ENCODE data around the gene PCDH15. TPM values are rescaled to one million over a fixed set of nuclear protein-coding genes. Genes with fewer than 3 reads are reported as not detected.
"Not testable (repeated sequence)": the region's sequence is repeated elsewhere in the genome, so short reads cannot be mapped to it uniquely, and the experiment has no call there.

The PCDH15 gene
- total RNA-seq, 1 donor from 2014 or later, result not detected

DNA sequence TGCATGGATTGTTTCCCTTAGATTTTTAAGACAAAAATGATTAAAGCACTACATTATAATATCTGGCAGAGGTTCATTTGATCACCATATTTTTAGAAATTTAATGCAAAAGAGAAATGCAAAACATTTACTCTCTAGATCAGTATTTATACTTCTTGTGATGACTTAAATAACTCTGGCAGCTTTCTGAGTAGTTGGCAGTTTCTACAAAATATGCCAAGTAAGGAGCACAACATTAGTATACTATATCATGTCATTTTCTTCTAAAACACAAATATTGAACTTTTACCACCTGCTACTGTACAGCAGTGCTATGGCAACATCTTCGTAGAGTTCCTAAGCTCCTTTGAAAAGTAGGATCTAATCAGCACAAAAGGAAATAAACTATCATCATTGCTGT is 275.2 kb downstream of the PCDH15 start:
- Histone ChIP-seq H3K4me3 (no peak overlapping the region), H3K27me3 (no peaks in the 10 kb centered on the region), H3K36me3 (no peaks in the 10 kb centered on the region), H3K4me1 (no peaks in the 10 kb centered on the region), H3K27ac (no peak overlapping the region), H3K9me3 (no peaks in the 10 kb centered on the region)
- intact Hi-C loops (cut with DNase I), result no loop called here
- DNase-seq (ENCODE audit: low spot score in 2 of 2), result no peak
- TF ChIP-seq, protein P1, sequence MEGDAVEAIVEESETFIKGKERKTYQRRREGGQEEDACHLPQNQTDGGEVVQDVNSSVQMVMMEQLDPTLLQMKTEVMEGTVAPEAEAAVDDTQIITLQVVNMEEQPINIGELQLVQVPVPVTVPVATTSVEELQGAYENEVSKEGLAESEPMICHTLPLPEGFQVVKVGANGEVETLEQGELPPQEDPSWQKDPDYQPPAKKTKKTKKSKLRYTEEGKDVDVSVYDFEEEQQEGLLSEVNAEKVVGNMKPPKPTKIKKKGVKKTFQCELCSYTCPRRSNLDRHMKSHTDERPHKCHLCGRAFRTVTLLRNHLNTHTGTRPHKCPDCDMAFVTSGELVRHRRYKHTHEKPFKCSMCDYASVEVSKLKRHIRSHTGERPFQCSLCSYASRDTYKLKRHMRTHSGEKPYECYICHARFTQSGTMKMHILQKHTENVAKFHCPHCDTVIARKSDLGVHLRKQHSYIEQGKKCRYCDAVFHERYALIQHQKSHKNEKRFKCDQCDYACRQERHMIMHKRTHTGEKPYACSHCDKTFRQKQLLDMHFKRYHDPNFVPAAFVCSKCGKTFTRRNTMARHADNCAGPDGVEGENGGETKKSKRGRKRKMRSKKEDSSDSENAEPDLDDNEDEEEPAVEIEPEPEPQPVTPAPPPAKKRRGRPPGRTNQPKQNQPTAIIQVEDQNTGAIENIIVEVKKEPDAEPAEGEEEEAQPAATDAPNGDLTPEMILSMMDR (IDR thresholded peaks at IDR 0.05), result no peak

DNA sequence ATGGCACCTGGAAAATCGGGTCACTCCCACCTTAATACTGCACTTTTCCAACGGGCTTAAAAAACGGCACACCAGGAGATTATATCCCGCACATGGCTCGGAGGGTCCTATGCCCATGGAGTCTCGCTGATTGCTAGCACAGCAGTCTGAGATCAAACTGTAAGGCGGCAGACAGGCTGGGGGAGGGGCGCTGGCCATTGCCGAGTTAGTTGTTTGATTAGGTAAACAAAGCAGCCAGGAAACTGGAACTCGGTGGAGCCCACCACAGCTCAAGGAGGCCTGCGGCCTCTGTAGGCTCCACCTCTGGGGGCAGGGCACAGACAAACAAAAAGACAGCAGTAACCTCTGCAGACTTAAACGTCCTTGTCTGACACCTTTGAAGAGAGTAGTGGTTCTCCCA is 285.8 kb downstream of the PCDH15 start:
- H3K4me3 ChIP-seq; H3K9me3 ChIP-seq; H3K4me1 ChIP-seq; H3K27me3 ChIP-seq; H3K27ac ChIP-seq; H3K36me3 ChIP-seq; intact Hi-C loops (cut with DNase I); DNase-seq (ENCODE audit: low spot score in 2 of 2): not testable (repeated sequence)

DNA sequence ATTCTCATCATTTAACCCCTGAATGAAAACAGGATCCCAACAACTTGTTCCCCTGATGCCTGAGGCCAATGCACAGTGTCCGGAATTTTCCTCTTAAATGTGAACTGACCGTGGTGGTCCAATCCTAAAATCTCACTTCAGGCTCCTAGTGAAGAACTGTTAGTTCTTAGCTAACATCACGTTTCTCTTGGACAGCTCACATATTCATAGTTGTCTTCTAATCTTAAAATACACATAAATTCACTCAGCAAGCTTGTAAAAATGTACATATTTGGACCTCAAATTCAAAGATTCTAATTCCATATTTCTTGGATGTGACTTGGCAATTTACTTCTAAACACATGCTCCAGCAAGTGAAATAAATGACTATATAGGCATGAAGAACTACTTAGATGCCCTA is 297.2 kb downstream of the PCDH15 start:
- Histone ChIP-seq H3K4me3 (no peak overlapping the region), H3K27ac (no peak overlapping the region), H3K36me3 (no peaks in the 10 kb centered on the region), H3K4me1 (no peaks in the 10 kb centered on the region), H3K9me3 (no peaks in the 10 kb centered on the region), H3K27me3 (no peaks in the 10 kb centered on the region)
- intact Hi-C loops (cut with DNase I), result no loop called here
- TF ChIP-seq, protein P1 (IDR thresholded peaks at IDR 0.05), result no peak
- DNase-seq (ENCODE audit: low spot score in 2 of 2), result no peak

DNA sequence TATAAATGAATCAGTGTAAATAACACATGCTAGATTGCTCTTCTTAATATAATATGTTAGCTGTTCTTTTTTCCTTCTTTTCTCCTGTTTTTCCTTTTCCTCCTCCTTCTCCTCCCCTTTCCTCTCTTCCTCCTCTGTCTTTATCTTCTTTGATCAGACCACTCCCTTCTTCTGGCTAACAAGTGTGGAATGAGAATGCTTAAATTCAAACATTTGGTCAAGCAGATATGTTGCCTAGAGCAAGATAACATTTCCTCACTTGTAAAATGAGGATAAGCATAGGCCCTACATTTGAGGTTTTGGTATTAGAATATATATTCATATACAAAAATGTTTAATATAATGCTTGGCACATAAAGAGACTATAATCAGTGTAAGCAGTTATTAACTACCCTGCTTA is 299.1 kb downstream of the PCDH15 start:
- DNase-seq (ENCODE audit: low spot score in 2 of 2), result no peak

DNA sequence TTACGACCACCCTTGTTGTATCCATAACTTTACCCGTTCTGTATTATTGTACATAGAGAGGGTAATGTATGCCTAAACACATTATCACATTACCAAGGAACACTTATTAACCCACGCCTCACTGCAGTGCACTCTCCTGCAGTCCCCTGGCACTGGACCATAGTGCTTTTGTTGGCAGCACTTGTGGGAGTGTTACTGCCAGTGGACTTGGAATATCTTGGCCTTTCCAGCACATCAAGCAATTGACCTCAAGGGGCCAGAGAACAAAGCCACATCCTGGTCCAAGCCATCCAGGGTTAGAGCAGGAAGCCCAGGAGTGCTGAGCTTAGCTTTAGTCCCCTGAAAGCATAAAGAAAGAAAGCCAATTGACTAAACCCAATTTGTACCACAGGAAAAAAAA is 304.2 kb downstream of the PCDH15 start:
- TF ChIP-seq, protein P1 (IDR thresholded peaks at IDR 0.05), result no peak
- intact Hi-C loops (cut with DNase I), result no loop called here
- no peak for DNase-seq (ENCODE audit: low spot score in 2 of 2)
- Histone ChIP-seq H3K4me1 (no peaks in the 10 kb centered on the region), H3K27ac (no peak overlapping the region), H3K36me3 (no peaks in the 10 kb centered on the region), H3K4me3 (no peak overlapping the region), H3K27me3 (no peaks in the 10 kb centered on the region), H3K9me3 (no peaks in the 10 kb centered on the region)

More for the DNA sequence above, 299.1 kb downstream of the PCDH15 start:
- Histone ChIP-seq H3K4me1 (no peaks in the 10 kb centered on the region), H3K27me3 (no peaks in the 10 kb centered on the region), H3K27ac (no peak overlapping the region), H3K36me3 (no peaks in the 10 kb centered on the region), H3K4me3 (no peak overlapping the region), H3K9me3 (no peaks in the 10 kb centered on the region)
- intact Hi-C loops (cut with DNase I), result no loop called here
- TF ChIP-seq, protein P1 (IDR thresholded peaks at IDR 0.05), result no peak

DNA sequence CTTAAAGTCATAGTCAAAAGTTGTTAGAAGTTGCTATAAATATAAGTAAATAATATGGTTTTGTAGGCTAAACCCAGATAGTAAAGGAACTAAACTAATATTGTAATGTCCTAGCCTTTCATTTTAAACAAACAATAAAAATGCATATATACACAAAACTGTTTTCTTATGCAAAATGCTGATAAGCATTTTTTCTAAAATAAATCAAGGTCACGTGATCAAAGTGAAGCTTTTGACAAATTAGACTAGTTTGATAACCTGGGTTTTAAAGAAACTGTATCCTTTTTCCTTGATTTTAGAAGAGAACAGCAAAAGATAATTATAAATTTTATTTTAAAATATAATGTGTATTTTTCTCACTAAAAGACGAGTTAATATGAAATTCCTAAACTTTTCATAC is 313.3 kb downstream of the PCDH15 start:
- Histone ChIP-seq H3K27me3 (no peaks in the 10 kb centered on the region), H3K36me3 (no peaks in the 10 kb centered on the region), H3K4me1 (no peaks in the 10 kb centered on the region), H3K4me3 (no peak overlapping the region), H3K9me3 (no peaks in the 10 kb centered on the region), H3K27ac (no peak overlapping the region)
- no peak for DNase-seq (ENCODE audit: low spot score in 2 of 2)
- TF ChIP-seq, protein P1 (IDR thresholded peaks at IDR 0.05), result no peak
- intact Hi-C loops (cut with DNase I), result no loop called here
